Measurements from ENCODE around the gene CLSTN1.
A peak's percentile ranks its signal among the peaks of the same experiment; 100 is the strongest.

CLSTN1 gene

DNA sequence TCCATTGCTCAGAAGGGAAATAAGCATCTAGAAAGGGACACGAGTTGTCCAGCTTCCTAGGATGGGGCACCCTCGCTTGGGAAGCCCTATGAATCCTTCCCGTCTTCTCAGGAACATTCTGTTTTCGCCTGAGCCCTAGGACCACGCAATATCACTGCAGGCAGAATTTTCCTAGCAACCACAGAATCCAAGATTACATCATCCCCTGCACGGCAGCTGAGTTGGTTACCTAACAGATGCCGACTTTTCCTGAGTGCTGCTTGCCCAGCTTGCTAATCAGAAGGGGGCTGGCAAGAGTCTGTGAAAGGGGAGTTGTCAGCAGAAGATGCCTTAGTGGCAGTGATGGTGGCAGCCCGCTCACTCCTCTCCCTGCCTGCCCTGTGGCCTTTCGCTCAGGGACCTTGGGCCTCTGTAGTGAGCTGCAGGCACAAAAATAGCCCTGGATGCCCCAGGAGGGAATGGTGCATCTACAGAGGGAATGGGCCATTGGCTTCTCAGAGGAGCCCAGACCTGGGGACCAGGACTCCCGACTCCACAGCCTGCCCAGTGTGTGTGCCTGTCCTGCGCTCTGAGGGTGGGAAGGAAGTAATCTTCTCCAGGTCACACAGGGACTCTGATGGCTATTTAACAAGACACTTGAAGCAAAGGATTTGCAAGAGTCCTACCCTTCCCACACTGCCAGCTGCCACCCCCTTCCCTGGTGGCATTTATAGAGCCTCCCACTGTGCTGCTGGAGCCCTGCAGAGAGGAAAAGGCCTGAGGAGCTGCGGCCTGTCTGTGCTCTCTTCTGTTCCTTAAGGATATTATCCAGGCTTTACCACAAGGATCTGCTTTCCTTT lies 28.9 kb upstream of the CLSTN1 start:
- DNase-seq: no peak
- in situ Hi-C loops (cut with MboI; ENCODE audit: low pct_unique_long_range_greater_than_20kb, low sequenced_read_pairs): no loop called here

DNA sequence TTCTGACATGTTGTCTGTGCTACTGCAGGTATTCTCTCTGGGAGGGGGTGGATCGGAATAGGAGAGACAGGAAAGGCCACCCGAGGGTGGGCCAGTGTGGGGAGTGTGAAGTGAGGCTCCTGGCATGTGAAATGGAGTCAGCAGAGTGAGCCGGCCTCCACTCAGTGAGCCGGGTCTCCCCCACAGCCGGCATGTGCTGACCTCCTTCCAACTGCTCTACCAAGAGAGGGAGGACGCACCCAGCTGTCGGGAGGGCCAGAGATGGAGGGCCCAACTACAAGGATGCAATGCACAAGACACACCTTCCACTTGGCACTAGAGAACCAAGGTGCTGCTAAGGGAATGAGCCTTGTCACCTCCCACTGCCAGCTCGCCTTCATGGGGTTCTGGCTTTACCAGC lies 28.2 kb upstream of the CLSTN1 start:
- no peak for DNase-seq
- in situ Hi-C loops (cut with MboI; ENCODE audit: low pct_unique_long_range_greater_than_20kb, low sequenced_read_pairs): no loop called here

DNA sequence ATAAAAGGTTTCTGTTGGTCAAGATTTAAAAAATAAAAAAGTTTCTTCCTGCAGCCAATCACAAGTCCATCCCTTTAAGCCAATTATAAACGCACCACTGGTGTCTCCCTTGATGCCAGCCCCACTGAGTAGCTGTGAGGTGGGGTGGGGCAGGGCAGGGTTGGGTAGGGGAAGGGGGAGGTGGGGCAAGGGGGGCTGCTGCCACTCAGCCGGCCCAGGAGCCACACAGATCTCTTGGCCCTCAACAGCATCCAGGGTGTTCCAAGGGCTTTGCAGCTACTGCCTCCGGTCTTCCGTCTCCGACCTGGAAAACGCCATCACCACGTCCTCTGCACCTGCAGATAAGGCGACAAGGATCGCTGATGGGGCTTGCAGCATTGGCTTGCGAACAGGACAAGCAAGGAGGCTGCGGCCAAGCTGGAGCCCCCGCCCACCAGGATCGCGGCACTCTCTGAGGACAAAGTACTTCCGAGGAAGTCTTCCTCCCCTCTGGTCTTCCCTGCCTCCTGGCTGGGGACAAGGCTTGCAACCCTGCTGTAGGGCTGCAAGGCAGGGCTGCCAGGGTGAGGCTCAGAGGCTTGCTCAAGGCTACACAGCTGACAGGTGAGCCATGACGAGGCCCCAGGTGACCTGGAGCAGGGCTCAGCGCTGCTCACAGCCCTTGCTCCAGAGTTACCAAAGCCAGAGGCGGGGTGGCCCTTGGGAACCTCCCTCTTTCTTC lies 26.8 kb upstream of the CLSTN1 start:
- no peak for DNase-seq
- in situ Hi-C loops (cut with MboI; ENCODE audit: low pct_unique_long_range_greater_than_20kb, low sequenced_read_pairs): no loop called here

DNA sequence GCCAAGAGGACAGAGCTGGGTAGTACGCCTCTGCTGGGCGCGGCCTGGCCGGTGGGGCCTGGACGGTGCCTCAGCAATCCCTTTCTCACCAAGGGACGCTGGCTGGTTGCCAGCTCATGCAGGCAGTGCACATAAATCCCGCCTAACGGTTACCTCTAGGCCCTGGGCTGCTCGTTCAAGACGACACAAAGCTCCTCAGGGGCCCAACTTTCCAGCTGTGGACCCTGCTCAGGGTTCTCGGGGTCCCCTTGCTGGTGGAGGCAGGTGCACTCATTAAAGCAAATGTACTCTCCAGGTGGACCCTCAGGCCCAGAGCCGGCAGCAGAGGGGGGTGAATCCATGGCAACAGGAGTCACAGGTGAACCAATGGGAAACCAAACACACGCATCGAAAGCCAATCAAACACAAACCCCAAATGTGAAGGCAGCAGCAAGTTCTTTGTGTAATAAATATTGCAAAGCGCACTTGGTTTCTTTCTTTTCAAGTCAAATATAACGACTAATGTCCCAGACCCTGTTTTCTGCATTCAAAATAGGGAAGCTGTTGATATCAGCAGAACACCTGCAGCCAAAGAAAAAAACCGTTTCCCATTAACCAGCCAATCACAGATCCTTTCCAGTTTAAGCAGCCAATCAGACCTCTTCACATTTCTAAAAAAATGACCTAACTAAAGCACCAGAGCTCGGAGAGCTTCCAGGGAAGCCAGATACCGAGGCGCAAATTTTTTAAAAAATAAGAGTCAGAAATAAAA lies 26.1 kb upstream of the CLSTN1 start:
- peak; percentile 46 for DNase-seq
- in situ Hi-C loops (cut with MboI; ENCODE audit: low pct_unique_long_range_greater_than_20kb, low sequenced_read_pairs): no loop called here

DNA sequence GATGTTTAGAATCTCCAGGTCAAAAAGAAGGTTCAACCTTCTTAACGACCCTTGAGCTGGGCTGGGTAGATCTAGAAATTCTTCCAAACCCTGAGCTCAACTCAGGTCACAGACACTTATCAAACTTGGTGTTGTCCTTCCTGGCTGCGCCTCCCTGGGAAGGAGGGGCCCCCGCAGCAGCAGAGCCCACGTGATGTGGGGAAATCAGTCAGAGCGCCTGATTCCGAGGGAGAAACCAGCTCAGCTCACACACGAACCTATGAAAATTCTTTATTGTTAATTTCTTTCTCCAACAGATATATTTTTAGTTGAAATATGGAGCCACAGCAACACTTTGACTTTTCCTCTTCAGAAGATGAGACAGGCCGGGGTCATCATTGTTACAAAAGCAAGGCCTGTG lies 24.3 kb upstream of the CLSTN1 start:
- in situ Hi-C loops (cut with MboI; ENCODE audit: low pct_unique_long_range_greater_than_20kb, low sequenced_read_pairs): no loop called here
- no peak for DNase-seq

DNA sequence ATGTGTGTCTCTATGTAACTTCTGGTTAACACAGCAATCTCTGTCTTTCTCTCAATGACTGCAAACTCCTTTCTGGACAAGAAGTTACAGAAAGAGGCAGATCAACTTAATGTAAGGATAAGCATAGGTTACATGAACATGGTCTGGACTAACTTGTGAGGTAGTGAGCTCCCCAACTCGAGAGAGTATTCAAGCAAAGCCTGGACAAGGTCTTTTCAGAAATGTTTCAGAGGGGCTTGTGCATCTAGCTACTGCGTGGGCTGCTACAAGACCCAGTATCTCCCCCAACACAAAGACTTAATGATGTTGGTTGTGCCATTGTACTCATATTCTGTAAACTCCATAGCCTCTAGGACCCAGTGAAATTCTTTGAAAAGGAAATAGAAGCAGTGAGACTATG lies 23.5 kb upstream of the CLSTN1 start:
- in situ Hi-C loops (cut with MboI; ENCODE audit: low pct_unique_long_range_greater_than_20kb, low sequenced_read_pairs): no loop called here
- no peak for DNase-seq

DNA sequence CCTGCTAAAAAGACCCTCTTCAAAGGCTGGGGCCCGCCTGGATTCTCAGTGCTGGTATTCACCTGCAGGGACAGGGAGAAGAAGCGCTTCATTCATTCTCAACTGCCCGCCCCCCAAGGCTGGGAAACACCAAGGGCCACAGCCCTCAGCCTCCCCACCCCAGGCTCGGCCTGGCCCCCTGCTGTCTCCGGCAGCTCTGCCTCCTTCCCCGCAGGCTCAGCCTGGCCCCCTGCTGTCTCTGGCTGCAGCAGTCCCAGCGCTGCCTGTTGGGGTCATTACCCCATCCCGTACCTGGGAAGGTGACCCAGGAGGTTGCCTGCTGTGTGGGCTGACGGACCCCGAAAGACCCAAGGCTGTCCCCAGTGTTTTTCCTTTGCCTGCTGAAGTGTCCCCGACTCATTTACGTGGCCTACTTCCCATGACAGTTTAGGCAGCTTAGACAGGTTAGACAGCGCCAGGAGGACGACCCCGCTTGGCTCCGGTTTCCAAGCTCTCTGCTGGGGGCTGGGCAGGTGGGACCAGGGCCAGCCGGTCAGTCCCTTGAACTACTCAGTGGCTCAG lies 22.9 kb upstream of the CLSTN1 start:
- in situ Hi-C loops (cut with MboI; ENCODE audit: low pct_unique_long_range_greater_than_20kb, low sequenced_read_pairs): no loop called here

DNA sequence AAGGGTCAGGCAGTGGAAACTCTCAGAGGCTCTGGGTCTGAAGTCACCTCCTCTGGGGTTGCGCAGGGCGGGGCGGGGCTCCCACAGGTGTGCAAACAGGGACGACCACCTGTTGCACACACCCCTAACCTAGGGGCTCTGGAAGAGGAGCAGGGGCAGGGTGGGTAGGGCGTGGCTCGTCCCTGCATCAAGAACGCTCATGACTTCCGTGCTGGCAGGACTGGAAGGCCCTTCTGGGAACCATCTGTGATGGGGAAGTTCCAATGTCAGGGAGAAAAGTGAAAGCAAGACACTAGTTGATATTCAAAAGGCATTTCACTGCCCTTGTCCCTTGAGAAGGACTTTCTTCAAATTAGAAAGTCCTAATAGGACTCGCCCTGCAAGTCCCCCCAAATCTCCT lies 22.1 kb upstream of the CLSTN1 start:
- in situ Hi-C loops (cut with MboI; ENCODE audit: low pct_unique_long_range_greater_than_20kb, low sequenced_read_pairs): no loop called here
- DNase-seq: no peak

More for the DNA sequence above, 22.9 kb upstream of the CLSTN1 start:
- DNase-seq: no peak

DNA sequence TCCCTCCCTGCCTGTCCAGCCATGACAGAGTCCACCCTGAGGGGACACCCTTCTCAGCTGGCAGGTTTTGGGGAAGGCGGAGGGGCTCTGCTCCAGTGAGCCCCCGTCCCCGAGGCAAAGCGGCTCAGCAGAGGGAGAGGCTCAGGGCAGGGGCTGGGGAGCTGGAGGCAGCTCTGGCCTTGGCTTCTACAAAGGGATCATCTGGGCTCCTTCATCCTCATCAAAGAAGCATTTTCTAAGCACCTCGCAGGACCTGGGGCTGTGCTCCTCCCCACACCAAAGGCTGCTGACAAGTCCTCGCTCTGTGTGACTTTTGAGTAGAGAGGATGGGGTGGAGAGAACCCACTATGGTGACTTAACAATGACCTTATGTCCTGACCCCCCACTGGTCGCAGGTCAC lies 21.0 kb upstream of the CLSTN1 start:
- in situ Hi-C loops (cut with MboI; ENCODE audit: low pct_unique_long_range_greater_than_20kb, low sequenced_read_pairs): no loop called here
- no peak for DNase-seq

DNA sequence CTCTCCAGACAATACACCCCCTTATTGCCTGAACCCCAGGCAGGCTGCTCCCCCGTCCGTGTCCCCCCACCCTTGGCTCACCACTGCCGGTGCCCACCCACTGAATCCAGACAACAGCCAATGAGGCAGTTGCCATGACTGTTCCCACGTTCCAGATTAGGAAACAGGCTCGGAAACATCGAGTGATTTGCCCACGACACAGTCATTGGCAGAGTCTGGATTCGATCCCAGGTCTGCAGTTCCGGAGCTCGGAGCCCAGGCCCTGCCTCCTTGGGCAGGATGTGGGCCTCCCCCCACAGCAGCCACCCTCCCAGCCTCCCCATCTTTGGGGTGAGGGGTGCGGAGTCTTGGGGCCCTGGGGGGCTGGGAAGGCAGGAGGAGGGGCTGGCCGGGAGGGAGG lies 20.3 kb upstream of the CLSTN1 start:
- in situ Hi-C loops (cut with MboI; ENCODE audit: low pct_unique_long_range_greater_than_20kb, low sequenced_read_pairs): no loop called here
- DNase-seq: no peak

DNA sequence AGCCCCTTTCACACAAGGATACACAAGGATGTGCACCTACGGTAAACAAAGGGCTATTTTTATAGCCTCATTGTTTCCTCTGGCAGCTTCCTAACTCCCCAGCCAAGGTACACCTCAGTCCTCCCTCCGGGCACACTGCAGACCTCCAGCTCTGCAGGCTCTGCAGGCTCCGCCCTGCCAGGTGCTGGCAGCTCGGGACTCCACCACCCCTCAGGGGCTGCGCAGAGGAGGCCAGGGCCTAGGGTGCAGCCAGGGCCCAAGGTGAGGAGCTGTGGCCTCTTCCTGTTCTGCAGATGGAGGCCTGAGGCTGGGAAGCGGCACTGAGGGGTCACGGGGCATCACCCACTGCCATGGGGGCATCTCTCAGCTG lies 19.8 kb upstream of the CLSTN1 start:
- in situ Hi-C loops (cut with MboI; ENCODE audit: low pct_unique_long_range_greater_than_20kb, low sequenced_read_pairs): no loop called here
- DNase-seq: no peak

DNA sequence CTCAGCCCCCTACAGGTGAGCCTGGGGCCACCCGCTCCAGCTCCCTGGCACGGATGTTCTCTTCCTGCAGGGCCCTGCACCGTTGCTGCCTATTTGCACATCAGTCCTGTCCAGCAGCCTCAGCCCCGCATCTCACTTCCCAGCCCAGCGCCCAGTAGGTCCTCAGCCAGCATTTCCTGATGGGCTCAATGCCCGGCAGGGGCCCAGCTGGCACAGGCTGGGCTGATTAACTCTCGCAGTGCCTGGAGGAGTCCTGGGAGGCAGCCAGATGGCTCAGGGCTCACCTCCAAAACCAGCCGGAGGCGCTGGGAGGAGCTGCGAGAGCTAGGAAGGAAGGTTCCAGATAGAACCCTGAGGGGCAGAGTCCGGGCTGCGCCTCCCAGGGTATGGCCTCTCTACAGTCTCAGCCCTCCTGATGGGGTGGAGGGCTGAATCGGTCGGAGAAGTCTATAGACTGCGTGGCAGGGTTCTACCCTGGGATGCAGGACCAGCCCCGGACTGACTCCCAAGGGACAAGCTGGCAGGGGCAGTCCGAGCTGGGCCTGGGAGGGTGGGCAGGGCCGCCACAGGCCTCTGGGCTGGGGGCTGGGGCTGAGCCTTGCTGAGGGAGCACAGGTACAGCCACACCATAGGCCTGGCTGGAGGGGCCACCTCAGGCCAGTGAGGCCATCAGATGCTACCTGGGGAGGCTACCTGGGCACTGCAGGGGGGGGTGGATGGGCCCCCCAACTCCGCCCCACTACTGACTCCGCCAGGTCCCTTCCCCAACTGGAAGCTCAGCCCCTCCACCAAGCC lies 19.2 kb upstream of the CLSTN1 start:
- no peak for DNase-seq
- in situ Hi-C loops (cut with MboI; ENCODE audit: low pct_unique_long_range_greater_than_20kb, low sequenced_read_pairs): no loop called here

DNA sequence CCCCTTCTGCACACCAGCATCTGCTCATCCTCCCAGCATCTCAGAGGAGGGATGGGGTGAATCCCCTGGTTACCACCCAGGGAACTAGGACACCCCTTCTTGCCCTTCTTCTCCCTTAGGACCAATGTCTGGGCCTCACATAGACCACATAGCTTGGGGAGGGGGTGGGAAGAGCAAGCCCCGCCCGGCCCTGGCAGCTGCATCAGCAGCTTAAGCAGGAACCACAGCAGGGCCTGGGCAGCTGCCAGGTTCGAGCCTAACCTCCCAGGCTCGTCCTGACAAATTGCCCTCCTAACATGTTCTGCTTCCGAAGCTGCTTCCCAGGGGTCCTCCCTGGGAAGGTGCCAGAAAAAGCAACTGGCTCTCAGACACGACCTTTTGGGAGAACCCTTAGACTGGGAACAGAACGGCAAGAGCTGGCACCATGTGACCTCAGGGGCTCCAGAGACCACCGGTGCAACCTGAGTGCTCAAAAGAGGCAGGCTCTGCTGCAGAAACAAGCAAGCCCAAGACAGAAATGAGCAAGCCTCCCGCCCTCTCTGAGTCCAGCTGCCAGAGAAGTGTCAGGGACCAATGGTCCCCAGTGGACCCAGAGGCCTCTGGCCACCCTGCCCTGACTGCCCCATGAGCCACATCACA lies 18.4 kb upstream of the CLSTN1 start:
- in situ Hi-C loops (cut with MboI; ENCODE audit: low pct_unique_long_range_greater_than_20kb, low sequenced_read_pairs): no loop called here
- no peak for DNase-seq

DNA sequence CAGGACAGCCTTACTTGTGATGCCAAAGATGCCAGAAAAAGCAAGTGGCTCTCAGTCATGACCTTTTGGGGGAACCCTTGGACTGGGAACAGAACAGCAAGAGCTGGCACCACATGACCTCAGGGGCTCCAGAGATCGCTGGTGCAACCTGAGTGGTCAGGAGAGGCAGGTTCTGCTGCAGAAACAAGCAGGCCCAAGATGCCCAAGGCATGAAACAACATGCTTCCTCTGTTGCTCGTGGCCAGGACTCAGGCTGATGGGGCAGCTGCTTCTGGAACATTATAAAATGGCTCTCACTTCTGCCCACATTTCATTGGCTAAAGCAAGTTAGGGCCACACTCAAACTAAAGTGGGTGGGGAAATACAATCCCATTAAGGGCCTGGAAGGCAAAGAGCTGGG lies 17.7 kb upstream of the CLSTN1 start:
- in situ Hi-C loops (cut with MboI; ENCODE audit: low pct_unique_long_range_greater_than_20kb, low sequenced_read_pairs): no loop called here
- no peak for DNase-seq

DNA sequence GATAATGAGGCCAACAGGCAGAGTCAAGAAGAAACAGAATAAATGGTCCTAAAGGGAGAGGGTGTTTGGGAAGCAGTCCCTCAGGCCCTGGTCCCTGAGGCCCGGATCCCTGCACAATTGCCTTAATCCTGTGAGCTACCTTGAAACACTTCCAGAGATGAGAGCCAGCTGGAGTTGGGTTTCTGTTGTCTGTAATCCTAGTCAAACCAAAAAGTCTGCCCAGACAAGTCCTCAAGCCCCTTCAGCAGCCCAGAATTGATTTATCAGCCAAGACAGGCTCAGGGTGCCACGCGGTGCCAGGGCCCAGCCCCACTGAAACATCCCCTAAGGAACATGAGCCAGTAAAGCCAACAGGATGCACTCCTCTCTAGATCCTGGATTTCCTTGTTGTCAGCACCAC lies 16.4 kb upstream of the CLSTN1 start:
- in situ Hi-C loops (cut with MboI; ENCODE audit: low pct_unique_long_range_greater_than_20kb, low sequenced_read_pairs): no loop called here
- no peak for DNase-seq

DNA sequence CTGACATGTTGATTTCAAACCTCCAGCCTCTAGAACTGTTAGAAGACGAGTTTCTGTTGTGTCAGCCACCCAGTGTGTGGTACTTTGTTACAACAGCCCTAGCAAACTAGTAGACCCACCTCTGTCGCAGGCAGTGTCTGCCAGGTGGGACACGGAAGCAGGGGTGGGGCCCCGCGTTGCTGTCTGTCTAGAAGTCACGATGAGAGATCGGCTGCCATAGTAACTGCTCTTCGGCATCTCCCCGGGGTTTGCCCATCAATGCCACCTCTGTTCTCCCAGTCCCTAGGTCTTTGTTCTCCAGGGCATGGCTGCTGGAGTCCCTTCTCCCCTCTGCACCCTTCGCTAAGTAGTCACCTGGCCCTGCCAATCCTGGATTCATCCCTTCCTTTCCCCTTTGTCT lies 15.2 kb upstream of the CLSTN1 start:
- DNase-seq: no peak
- in situ Hi-C loops (cut with MboI; ENCODE audit: low pct_unique_long_range_greater_than_20kb, low sequenced_read_pairs): no loop called here

DNA sequence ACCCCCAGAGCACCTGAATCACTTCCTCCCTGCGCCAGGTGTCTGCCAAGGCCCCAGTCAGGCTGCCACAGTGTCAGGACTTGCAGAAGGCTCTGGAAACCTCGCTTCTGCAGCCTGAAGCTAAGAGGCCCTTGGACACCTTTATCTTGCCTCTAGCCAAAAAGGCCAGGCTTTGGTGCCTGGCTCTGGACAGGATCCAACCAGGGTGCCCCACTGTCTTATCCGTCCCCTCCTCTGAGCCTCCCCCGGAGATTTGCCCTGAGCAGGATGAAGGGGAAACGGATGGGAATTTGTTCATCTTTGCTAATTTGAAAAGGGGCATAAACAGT lies 12.8 kb upstream of the CLSTN1 start:
- DNase-seq: no peak

DNA sequence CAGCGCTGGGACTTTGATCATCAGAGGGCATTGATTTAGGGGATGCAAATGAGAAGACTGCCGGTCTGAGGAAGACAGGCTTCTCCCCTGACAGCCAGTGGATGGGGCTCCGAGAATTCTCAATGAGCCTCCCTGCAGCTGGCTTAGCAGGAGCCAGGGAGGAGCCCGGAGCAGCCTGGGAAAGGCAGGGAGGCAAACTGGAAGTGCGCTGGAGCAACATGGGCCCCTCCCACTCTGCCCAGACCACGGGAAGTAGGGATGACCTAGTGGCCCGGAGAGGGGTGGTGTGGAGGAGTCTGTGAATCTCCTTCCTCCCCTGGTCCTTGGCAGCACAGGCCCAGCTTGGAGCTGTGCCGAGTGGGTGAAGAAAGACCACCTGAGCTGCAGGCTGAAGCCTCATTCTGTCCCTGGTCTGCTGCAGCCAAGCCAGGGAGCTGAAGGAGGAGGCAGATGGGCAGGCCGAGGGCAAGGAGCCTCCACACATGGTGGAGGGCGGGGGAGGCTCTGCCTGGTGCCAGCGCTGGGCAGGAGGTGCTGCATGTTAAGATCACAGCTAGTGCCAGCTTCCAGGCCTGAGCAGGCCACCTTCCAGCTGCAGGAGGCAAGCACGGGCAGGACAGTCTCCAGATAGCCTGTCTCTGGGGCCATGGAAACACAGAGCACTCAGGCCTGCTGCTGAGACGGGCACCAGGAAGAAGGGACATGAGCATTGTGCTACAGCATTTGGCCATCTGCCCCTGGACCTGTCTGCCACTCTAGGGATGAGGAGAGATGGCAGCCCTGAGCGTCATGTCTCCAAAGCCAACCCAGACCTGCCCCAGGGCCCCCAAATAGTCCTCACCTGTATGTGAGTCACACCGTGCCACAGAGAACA lies 12.2 kb upstream of the CLSTN1 start:
- in situ Hi-C loops (cut with MboI; ENCODE audit: low pct_unique_long_range_greater_than_20kb, low sequenced_read_pairs): no loop called here
- DNase-seq: no peak

More for the DNA sequence above, 12.8 kb upstream of the CLSTN1 start:
- in situ Hi-C loops (cut with MboI; ENCODE audit: low pct_unique_long_range_greater_than_20kb, low sequenced_read_pairs): no loop called here

Data from KBM-7 (cell line).